GM19455 (cell line): ENCODE data around the gene TTC39B.

Experiments used
- ATAC-seq: cut with Tn5 transposase; IDR thresholded peaks from one replicate; pipeline ENCODE4 v1.9.1; 2021; ENCODE audit not compliant: unreplicated experiment

The TTC39B gene

DNA sequence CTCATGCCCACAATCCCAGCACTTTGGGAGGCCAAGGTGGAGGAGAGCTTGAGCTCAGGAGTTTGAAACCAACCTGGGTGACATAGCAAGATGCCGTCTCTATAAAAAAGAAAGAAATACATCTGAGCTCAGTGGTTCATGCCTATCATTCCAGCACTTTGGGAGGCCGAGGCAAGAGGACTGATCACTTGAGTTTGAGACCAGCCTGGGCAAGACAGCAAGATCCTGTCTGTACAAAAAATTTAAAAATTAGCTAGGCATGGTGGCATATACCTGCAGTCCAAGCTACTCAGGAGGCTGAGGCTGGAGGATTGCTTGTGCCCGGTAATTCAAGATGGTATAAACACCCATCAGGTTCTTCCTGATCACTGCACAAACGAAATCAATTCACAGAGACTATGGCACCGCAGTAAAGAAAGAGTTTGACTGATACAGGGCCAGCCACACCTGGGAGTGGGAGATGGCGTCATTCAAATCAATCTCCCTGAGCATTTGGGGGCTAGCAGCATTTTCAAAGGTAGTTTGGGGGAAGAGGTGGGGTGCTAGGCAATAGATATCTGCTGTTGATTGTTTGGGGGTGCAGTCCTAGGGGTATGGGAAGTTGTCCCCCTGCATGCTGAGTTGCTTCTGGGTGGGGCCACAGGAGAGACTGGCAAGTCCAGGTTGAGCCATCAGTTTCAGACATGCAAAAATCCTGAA lies 169.2 kb downstream of the TTC39B start:
- ATAC-seq, result no peak

DNA sequence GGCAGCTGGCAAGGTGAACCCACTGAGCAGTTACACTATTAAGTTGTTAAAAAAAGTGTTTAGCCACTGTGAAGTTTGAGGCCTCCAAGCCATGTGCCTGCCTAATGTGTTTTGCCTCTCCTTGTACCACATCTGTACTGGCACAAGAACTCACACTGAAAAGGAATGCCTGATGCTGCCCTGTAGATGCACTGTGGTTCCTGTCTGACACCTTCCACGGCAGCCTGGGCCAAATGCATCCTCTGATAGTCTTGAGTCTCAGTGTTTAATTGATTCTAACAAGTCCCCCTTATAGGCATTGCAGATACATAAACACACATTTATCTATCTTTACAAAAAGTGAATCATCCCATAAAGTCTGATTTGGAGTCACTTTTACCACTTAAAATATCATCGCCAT lies 169.9 kb downstream of the TTC39B start:
- no peak for ATAC-seq

DNA sequence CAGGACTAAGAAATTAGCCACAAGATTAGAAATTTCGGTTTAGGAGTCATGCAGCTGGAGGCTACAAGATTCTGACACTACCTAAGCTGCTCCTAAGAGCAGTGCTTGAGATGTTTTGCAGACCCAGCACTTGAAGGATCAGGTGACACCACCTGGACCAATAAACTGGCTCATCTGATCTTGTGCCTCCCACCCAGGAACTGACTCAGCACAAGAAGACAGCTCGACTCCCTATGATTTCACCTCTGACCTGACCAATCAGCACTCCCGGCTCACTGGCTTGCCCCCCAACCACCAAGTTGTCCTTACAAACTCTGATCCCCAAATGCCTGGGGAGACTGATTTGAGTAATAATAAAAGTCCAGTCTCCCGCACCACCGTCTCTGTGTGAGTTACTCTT lies 170.4 kb downstream of the TTC39B start:
- no peak for ATAC-seq

DNA sequence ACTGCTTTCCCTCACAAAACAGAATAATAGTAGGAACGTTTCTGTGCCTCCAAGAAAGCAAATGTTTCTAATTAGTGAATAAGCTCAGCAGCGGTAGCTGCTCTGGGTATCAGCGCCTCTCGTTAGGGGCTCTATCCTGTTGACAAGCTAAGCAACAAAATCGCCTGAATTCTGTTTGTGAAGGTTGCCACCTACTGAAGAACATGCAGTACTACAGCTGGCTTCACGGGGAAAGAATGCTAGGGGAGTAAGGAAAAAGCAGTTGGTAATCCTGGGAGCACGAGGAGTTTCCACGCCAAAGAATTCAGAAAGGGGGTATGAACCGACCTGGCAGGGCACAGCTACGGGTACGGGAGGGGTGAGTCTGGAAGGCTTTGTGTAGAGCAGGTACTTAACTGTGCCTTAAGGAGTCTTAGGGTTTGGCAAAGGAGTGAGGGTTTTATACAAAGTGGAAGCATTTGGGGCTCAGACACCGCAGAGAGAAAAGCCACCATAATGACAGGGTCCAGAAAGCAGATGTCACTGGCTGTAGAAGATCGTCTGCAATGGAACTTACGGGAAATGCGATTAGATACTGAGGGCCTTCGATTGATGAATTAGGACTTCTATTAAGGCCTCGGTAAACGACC lies 171.7 kb downstream of the TTC39B start:
- ATAC-seq, result peak; percentile 88

DNA sequence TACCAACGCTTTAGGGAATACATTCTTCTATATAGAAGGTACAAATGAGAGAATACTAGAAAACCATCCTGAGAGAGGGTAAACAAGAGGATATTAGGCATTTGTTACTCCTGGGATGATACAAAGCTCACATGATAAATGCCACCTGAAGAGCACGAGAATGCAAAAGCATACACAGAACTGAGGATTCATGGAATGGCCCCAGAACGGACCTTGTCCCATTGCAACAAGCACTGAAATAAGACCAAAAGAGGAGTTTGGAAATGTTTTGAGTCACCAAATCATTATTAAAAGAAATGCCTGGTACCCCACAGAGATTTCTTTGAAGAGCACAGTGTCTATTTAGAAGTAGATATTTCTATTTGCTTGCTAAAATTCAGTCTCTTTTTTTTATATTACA lies 173.5 kb downstream of the TTC39B start:
- ATAC-seq, result no peak

DNA sequence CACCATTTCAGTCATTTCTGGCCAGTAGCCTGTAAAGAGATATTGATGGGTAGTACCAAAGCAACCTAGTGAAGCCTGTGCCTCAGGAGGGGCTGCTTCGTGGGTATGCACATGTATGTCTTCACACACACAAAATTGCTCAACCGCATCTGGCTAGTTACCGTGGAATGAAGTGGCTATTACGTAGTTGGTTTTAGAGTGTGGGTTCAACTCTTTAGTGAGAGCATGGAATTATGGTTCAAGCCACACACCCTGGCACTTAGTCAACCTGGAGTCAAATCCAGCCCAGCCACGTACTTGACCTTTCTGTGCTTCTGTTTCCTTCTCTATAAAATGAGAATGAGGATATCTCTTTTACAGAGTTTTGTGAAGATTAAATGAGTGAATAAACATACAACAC lies 174.9 kb downstream of the TTC39B start:
- ATAC-seq, result no peak

DNA sequence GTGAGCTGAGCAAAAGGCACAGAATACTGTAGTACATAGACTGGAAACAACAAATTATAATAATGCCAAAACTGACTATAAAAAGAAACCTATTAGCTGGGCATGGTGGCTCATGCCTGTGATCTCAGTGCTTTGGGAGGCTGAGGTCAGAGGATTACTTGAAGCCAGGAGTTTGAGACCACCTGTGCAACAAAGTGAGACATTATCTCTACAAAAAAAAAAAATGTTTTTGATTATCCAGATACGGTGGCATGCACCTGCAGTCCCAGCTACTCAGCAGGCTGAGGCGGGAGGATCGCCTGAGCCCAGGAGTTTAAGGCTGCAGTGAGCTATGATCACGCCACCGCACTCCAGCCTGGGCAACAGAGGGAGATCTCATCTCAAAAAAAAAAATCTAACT lies 175.9 kb downstream of the TTC39B start:
- no peak for ATAC-seq

DNA sequence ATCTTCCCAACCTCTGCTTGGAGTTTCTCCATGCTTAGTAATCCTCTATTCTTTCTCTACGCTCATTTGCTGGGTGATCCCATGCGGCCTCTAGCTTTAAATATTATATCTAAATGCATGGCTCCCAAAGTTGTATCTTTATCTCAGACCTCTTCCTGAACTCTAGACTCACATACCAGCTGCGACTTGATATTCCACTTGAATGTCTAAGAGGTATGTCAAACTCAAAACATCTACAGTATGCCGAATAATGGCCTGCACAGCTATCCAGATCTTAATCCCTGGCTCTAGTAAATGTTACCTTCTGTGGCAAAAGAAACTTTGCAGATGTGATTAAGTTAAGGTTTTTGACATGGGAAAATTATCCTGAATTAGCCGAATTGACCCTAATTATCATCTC lies 179.2 kb downstream of the TTC39B start:
- ATAC-seq, result no peak

DNA sequence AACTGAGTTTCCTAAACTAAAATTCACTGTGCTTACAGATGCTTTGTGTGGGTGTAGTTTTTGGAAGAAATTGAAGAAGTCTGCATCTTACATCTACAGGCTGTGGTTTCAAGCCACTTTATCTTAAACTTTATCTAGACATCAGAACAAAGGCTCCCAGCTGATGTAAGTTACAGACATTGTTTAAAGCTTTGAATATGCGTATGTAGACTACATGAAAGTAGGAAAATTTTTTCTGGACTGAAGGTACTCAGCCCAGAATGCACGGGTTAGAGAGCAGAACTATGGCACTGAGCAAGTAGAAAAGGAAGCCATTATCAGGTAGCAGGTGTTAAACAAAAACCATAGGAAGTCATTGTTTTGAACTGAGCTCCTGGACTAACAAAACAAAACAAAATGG lies 185.4 kb downstream of the TTC39B start:
- no peak for ATAC-seq

DNA sequence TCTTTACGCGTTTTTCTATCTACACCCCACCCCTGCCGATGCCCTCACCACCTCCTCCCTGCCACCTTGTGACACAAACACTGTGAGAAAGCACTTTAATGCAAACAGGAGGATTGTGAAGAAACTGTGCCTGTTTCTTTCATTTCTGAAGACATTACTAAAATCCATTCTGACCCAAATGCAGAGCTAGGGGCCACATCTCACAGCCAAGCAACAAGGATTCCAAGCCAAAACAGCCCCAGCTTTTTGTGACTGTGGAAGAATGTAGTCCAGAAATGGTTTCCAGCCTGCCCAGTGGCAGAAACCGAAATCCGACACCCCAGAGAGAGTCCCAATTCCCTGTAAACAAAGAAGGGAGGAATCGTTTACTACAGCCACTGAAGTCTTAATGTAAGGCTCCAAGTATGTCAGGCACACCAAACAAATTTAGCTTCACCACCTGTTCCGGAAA lies 190.9 kb downstream of the TTC39B start:
- no peak for ATAC-seq

DNA sequence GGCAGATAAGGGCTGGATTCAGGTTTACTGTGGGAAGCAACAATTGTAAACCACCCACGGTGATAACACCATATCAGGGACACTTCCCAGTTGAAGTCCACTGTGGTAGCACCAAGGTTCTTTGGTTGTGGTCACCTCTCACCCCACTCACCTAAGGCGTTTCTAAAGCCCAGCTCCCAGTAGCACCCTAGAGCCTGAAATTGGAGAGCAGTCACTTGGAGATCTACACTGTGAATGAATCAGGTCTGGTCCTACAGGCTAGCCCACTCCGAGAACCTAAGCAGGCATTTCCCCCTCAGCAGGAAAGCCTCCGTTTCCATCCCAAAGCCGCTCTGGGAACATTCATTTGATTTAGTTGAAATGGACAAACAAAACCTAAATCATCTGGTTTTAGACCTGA lies 191.3 kb downstream of the TTC39B start:
- ATAC-seq, result no peak

DNA sequence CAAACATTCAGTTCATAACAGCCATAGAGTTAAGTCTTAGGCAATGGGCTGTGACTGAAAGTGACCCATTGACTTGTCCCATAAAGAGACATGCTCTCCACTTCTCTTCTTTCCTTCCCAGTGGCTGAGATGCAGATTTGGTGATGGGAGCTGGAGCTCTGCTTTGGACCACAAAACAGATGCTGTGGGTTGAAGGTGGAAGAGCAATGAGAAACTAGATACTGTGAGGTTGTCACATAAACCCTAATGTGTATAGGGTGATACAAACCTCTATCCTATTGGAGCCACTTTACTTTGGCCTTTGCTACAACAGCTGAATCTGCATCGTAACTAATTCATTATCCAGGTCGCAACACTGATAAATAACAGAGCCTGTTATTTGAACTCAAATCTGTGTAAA lies 192.0 kb downstream of the TTC39B start:
- no peak for ATAC-seq
